A549 (cell line): ENCODE data around the gene DOCK11. TPM values are rescaled to one million over a fixed set of nuclear protein-coding genes. Genes with fewer than 3 reads are reported as not detected.

Experiments
- ATAC-seq, 2 experiments: fragments of 200-7000 bp in 1 of 2; fragments of >200 bp in 1 of 2; cut with Nextera tagmentation in 1 of 2; cut with Tn5 transposase in 1 of 2; 3 replicates each; pipeline versions ENCODE4 v1.8.0 to v1.9.1; 2018 to 2020; ENCODE audit warnings: mild to moderate bottlenecking in 1 of 2, moderate library complexity in 1 of 2
- CTCF ChIA-PET: fragments of 300-600 bp; sonication (Branson Sonifier 250); formaldehyde crosslinking; extraction: SDS; loops from one replicate; lab custom pipeline; 2021; ENCODE audit warnings: antibody characterized with exemption, inconsistent platforms; lab: Yijun Ruan, JAX
- POLR2A ChIA-PET: fragments of 350-600 bp; formaldehyde crosslinking; extraction: SDS; loops from one replicate; lab custom pipeline; 2021; ENCODE audit warnings: antibody characterized with exemption, inconsistent platforms; lab: Yijun Ruan, JAX
- DNase-seq, 2 experiments: peaks; one replicate each; pipeline versions ENCODE4 v3.0.0 to v3.0.0-alpha.2; 2011 to 2016; ENCODE audit warnings: low read depth in 1 of 2, low spot score in 1 of 2
- FAIRE-seq: peaks from 2 replicates; lab custom pipeline; 2011; peaks lifted over from hg19 to GRCh38; lab: Jason Lieb, UNC
- H3K27ac ChIP-seq, 2 experiments: fragments of >200 bp; sonication (Bioruptor Twin); formaldehyde crosslinking; 3 replicates each; pipeline ENCODE4 v1.5.1; 2016 to 2017
- H3K4me1 ChIP-seq: fragments of >200 bp; sonication (Bioruptor Twin); formaldehyde crosslinking; 3 replicates; pipeline ENCODE4 v1.6.1; 2016
- H3K4me2 ChIP-seq: fragments of >200 bp; sonication (Bioruptor Twin); formaldehyde crosslinking; 3 replicates; pipeline ENCODE4 v1.6.1; 2016
- H3K4me3 ChIP-seq: fragments of >200 bp; sonication (Bioruptor Twin); formaldehyde crosslinking; 3 replicates; pipeline ENCODE4 v1.5.1; 2016
- H3K9me3 ChIP-seq: fragments of >200 bp; sonication (Bioruptor Twin); formaldehyde crosslinking; 3 replicates; pipeline ENCODE4 v1.6.1; 2016
- CBX2 ChIP-seq: fragments of 200-600 bp; sonication (generic); IDR thresholded peaks from 2 replicates; pipeline ENCODE4 v1.6.1; 2016; ENCODE audit warnings: low read depth, mild to moderate bottlenecking, borderline replicate concordance
- E2F6 ChIP-seq: IDR thresholded peaks from 2 replicates; pipeline ENCODE4 v1.6.1; 2012; ENCODE audit warnings: low read depth, borderline replicate concordance
- EHMT2 ChIP-seq: fragments of 200-600 bp; sonication (generic); IDR thresholded peaks from 2 replicates; pipeline ENCODE4 v1.6.1; 2016; ENCODE audit warnings: antibody characterized with exemption, low read depth, mild to moderate bottlenecking, moderate library complexity
- ESRRA ChIP-seq: fragments of 150-350 bp; IDR thresholded peaks from 2 replicates; pipeline ENCODE4 v1.6.1; 2014; ENCODE audit warnings: mild to moderate bottlenecking, low read length, borderline replicate concordance
- FOSB ChIP-seq: fragments of 250-450 bp; sonication (Bioruptor Pico); IDR thresholded peaks from 2 replicates; pipeline ENCODE4 v1.5.0; 2020; ENCODE audit warnings: mild to moderate bottlenecking, moderate library complexity
- GATA3 ChIP-seq: IDR thresholded peaks from 2 replicates; pipeline ENCODE4 v1.6.1; 2012; ENCODE audit warnings: borderline replicate concordance
- HDAC2 ChIP-seq: fragments of 200-600 bp; sonication (generic); IDR thresholded peaks from 2 replicates; pipeline ENCODE4 v1.6.1; 2016
- HMGXB4 ChIP-seq: fragments of 250-450 bp; sonication (Bioruptor Pico); IDR thresholded peaks from 2 replicates; pipeline ENCODE4 v1.5.0; 2021; ENCODE audit warnings: mild to moderate bottlenecking, moderate library complexity, borderline replicate concordance
- HOXB5 ChIP-seq: fragments of 250-450 bp; sonication (Bioruptor Pico); IDR thresholded peaks from 2 replicates; pipeline ENCODE4 v1.5.0; 2020; ENCODE audit warnings: mild to moderate bottlenecking, moderate library complexity
- MAFK ChIP-seq: fragments of 450-650 bp; IDR thresholded peaks from 2 replicates; pipeline ENCODE4 v1.6.1; 2014; ENCODE audit not compliant: partially characterized antibody
- MAZ ChIP-seq: fragments of 150-350 bp; IDR thresholded peaks from 2 replicates; pipeline ENCODE4 v1.6.1; 2014; ENCODE audit warnings: antibody characterized with exemption, low read depth, low read length, borderline replicate concordance
- NR3C1 ChIP-seq: fragments of >200 bp; sonication (Bioruptor Twin); formaldehyde crosslinking; IDR thresholded peaks from 3 replicates; pipeline ENCODE4 v1.6.1; 2017
- POLR2A ChIP-seq: IDR thresholded peaks from 2 replicates; pipeline ENCODE4 v1.6.1; 2012; ENCODE audit warnings: mild to moderate bottlenecking, low read length
- RCOR1 ChIP-seq: fragments of 150-350 bp; IDR thresholded peaks from 2 replicates; pipeline ENCODE4 v1.6.1; 2014; ENCODE audit warnings: antibody characterized with exemption, low read length, low read depth
- RFX5 ChIP-seq: fragments of 450-650 bp; IDR thresholded peaks from 2 replicates; pipeline ENCODE4 v1.7.1; 2014; ENCODE audit warnings: antibody characterized with exemption, mild to moderate bottlenecking, moderate library complexity
- SMC3 ChIP-seq: fragments of >200 bp; sonication (Bioruptor Twin); formaldehyde crosslinking; IDR thresholded peaks from 3 replicates; pipeline ENCODE4 v1.6.1; 2018; ENCODE audit warnings: inconsistent platforms
- TFCP2L1 ChIP-seq: fragments of 250-450 bp; sonication (Bioruptor Pico); IDR thresholded peaks from 2 replicates; pipeline ENCODE4 v1.5.0; 2021; ENCODE audit warnings: mild to moderate bottlenecking
- TP53 ChIP-seq: fragments of 250-450 bp; sonication (Bioruptor Pico); IDR thresholded peaks from 2 replicates; pipeline ENCODE4 v1.5.0; 2021; ENCODE audit warnings: mild to moderate bottlenecking, moderate library complexity
- WGBS: methylation state at CpG from one replicate; pipeline ENCODE4 v1.1.6; 2017; ENCODE audit errors: missing lambda C conversion rate; 5-methylcytosine and 5-hydroxymethylcytosine counted together
- polyA plus RNA-seq, 4 experiments: library from polyadenylated mRNA; depleted of rRNA in 3 of 4; stranded (reverse); fragments of >200 nt; fragmentation: RNase III in 1 of 4; extraction: RNeasy Plus Mini Kit Qiagen cat#74134 plus additional on column Dnase treatment in 1 of 4; gene quantifications; 2 replicates in 3 of 4; 3 replicates in 1 of 4; pipeline ENCODE4 v1.2.3, GENCODE V29; 2011 to 2017
- TF ChIP-seq, protein P1 (sequence below): fragments of 250-450 bp; sonication (Bioruptor Pico); IDR thresholded peaks from 2 replicates; pipeline ENCODE4 v1.5.0; 2020; ENCODE audit warnings: low read depth, mild to moderate bottlenecking, moderate library complexity
- TF ChIP-seq, protein P2 (sequence below): fragments of 450-650 bp; IDR thresholded peaks from 2 replicates; pipeline ENCODE4 v1.6.1; 2014; ENCODE audit warnings: antibody characterized with exemption
- TF ChIP-seq, protein P3 (sequence below): fragments of 200-600 bp; sonication (generic); IDR thresholded peaks from 2 replicates; pipeline ENCODE4 v1.6.1; 2016; ENCODE audit warnings: antibody characterized with exemption, mild to moderate bottlenecking, moderate library complexity

Gene DOCK11
- polyA plus RNA-seq, 2 of the 4 experiments (the other 2 are of a cell fraction) = 5.8 to 9.5 TPM

GRCh38 chrX:118702741-118703140 is 207.1 kb downstream of the DOCK11 start (continued):
- TF ChIP-seq, protein P1, sequence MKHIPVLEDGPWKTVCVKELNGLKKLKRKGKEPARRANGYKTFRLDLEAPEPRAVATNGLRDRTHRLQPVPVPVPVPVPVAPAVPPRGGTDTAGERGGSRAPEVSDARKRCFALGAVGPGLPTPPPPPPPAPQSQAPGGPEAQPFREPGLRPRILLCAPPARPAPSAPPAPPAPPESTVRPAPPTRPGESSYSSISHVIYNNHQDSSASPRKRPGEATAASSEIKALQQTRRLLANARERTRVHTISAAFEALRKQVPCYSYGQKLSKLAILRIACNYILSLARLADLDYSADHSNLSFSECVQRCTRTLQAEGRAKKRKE (CRISPR knock-in tag) = no peak
- no peak for TF ChIP-seq TP53 (CRISPR knock-in tag)
- TF ChIP-seq, protein P2, sequence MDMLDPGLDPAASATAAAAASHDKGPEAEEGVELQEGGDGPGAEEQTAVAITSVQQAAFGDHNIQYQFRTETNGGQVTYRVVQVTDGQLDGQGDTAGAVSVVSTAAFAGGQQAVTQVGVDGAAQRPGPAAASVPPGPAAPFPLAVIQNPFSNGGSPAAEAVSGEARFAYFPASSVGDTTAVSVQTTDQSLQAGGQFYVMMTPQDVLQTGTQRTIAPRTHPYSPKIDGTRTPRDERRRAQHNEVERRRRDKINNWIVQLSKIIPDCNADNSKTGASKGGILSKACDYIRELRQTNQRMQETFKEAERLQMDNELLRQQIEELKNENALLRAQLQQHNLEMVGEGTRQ = no peak
- TF ChIP-seq, all 56 proteins: peak for 0

- Histone ChIP-seq H3K4me1 (no peaks in the 10 kb centered on the region), H3K4me2 (no peak overlapping the region), H3K27ac (no peak overlapping the region), H3K4me3 (no peak overlapping the region), H3K9me3 (no peaks in the 10 kb centered on the region)
- 86% methylated on average over 4 of the region's 4 CpGs for WGBS
- TF ChIP-seq HMGXB4 (CRISPR knock-in tag) (no peak), TFCP2L1 (CRISPR knock-in tag) (no peak), RFX5 (no peak), HOXB5 (no peak), POLR2A (no peak), ESRRA (no peak), E2F6 (no peak), GATA3 (no peak), MAFK (no peak), TP53 (CRISPR knock-in tag) (no peak), MAZ (no peak), EHMT2 (no peak), FOSB (no peak), SMC3 (no peak), NR3C1 (no peak), HDAC2 (no peak), CBX2 (no peak), RCOR1 (no peak)
- TF ChIP-seq, protein P2 = no peak
- TF ChIP-seq, protein P3, sequence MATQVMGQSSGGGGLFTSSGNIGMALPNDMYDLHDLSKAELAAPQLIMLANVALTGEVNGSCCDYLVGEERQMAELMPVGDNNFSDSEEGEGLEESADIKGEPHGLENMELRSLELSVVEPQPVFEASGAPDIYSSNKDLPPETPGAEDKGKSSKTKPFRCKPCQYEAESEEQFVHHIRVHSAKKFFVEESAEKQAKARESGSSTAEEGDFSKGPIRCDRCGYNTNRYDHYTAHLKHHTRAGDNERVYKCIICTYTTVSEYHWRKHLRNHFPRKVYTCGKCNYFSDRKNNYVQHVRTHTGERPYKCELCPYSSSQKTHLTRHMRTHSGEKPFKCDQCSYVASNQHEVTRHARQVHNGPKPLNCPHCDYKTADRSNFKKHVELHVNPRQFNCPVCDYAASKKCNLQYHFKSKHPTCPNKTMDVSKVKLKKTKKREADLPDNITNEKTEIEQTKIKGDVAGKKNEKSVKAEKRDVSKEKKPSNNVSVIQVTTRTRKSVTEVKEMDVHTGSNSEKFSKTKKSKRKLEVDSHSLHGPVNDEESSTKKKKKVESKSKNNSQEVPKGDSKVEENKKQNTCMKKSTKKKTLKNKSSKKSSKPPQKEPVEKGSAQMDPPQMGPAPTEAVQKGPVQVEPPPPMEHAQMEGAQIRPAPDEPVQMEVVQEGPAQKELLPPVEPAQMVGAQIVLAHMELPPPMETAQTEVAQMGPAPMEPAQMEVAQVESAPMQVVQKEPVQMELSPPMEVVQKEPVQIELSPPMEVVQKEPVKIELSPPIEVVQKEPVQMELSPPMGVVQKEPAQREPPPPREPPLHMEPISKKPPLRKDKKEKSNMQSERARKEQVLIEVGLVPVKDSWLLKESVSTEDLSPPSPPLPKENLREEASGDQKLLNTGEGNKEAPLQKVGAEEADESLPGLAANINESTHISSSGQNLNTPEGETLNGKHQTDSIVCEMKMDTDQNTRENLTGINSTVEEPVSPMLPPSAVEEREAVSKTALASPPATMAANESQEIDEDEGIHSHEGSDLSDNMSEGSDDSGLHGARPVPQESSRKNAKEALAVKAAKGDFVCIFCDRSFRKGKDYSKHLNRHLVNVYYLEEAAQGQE = no peak
- no peak for FAIRE-seq
- POLR2A ChIA-PET = no interaction called here
- CTCF ChIA-PET = no interaction called here
- no peak for DNase-seq
- no peak for ATAC-seq
Observed at GRCh38 chrX:118706681-118707080, 211.1 kb downstream of the DOCK11 start.
